GM12892 (cell line): ENCODE results near the gene KCNAB1.

Experiments used
- POLR2A ChIP-seq: IDR thresholded peaks from 2 replicates; pipeline ENCODE4 v1.6.1; 2011; ENCODE audit warnings: low read depth, low read length, control low read depth
- POLR2AphosphoS5 ChIP-seq: IDR thresholded peaks from 2 replicates; pipeline ENCODE4 v1.6.1; 2011; ENCODE audit warnings: low read depth, low read length, control low read depth
- TAF1 ChIP-seq: IDR thresholded peaks from 2 replicates; pipeline ENCODE4 v1.6.1; 2011; ENCODE audit warnings: low read depth, mild to moderate bottlenecking, control low read depth, low read length, borderline replicate concordance

DNA sequence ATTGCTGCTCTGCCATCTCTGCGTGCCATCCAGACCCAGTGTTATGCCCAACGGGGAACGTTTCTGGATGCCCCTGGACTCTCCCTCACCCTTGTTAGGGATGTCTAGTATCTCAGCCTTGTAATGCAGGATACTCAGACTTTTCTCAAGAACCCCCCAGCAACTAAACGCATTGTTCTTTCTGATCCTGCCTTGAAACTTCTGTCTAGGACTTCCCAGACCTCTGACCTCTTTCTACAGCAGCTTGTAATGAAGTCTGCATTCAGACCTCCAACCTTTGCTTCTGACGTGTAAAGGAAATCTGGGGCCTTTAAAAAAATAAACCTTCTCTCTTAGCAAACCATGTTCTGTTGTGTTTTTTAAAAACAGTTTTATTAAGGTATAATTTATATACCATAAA, 139.5 kb downstream of the KCNAB1 start:
- TF ChIP-seq POLR2AphosphoS5 = no peak
- no peak for TF ChIP-seq POLR2A
- TF ChIP-seq TAF1 = no peak
